GM10248 (cell line): ENCODE data around the gene GNB3.

ENCODE experiments used
- CTCF ChIA-PET: fragments of 300-600 bp; sonication (Branson Sonifier 250); formaldehyde crosslinking; extraction: SDS; loops from one replicate; lab custom pipeline; 2021; ENCODE audit warnings: antibody characterized with exemption; lab: Yijun Ruan, JAX
- POLR2A ChIA-PET: fragments of 350-650 bp; sonication (Branson Sonifier 250); formaldehyde crosslinking; extraction: SDS; loops from one replicate; lab custom pipeline; 2020; ENCODE audit warnings: antibody characterized with exemption; lab: Yijun Ruan, JAX
- DNase-seq: peaks from one replicate; pipeline ENCODE4 v3.0.0; 2012; ENCODE audit errors: extremely low spot score
- TF ChIP-seq, protein P1 (sequence below): IDR thresholded peaks from 2 replicates; pipeline ENCODE4 v1.5.1; 2012; ENCODE audit warnings: mild to moderate bottlenecking, low read depth; ENCODE audit errors: extremely low read depth, missing control alignments, control extremely low read depth

Gene GNB3

DNA sequence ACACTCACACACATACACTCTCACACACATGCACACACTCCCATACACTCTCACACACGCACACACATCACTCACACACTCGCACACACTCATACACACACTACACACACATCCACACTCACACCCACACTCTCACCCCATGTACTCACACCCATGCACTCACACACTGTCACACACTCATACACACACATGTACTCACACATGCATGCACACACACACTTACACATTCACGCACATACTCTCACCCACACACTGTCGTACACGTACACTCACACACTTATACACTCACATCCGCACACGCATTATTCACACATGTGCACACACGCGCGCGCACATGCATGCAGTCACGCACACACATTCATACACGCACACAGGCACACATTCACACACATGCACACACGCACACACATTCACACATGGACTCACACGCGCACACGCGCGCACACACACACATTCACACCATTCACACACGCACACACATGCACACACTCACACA, 23.0 kb upstream of the GNB3 start:
- TF ChIP-seq, protein P1, sequence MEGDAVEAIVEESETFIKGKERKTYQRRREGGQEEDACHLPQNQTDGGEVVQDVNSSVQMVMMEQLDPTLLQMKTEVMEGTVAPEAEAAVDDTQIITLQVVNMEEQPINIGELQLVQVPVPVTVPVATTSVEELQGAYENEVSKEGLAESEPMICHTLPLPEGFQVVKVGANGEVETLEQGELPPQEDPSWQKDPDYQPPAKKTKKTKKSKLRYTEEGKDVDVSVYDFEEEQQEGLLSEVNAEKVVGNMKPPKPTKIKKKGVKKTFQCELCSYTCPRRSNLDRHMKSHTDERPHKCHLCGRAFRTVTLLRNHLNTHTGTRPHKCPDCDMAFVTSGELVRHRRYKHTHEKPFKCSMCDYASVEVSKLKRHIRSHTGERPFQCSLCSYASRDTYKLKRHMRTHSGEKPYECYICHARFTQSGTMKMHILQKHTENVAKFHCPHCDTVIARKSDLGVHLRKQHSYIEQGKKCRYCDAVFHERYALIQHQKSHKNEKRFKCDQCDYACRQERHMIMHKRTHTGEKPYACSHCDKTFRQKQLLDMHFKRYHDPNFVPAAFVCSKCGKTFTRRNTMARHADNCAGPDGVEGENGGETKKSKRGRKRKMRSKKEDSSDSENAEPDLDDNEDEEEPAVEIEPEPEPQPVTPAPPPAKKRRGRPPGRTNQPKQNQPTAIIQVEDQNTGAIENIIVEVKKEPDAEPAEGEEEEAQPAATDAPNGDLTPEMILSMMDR, result no peak
- ChIA-PET POLR2A (no interaction called here), CTCF (interaction anchor here (0.7 to 2.5 kb wide), 3 partner anchors 16 to 19 kb away, joined by 4 to 7 read pairs (median 5); no protein-coding TSS in a partner anchor)
- DNase-seq, result no peak

DNA sequence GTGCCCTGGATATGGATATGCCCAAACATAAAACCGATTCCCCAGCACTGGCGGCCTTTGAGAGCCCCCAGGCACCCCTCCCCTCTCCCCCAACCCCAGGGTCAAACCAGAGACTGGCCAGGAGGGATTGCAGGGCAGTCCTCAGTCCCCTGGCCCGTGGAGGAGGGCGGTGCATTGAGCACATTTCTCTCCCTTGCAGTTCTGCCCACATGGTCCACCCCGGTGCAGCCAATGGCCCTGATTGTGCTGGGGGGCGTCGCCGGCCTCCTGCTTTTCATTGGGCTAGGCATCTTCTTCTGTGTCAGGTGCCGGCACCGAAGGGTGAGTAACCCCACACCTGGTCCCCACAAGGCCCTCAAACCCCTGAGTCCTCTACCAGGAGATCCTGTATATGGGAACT, 22.5 kb upstream of the GNB3 start:
- ChIA-PET CTCF (interaction anchor here (0.7 kb wide), 1 partner anchor 16 kb away, joined by 4 read pairs; no protein-coding TSS in a partner anchor), POLR2A (no interaction called here)
- TF ChIP-seq, protein P1, result no peak
- DNase-seq, result no peak

DNA sequence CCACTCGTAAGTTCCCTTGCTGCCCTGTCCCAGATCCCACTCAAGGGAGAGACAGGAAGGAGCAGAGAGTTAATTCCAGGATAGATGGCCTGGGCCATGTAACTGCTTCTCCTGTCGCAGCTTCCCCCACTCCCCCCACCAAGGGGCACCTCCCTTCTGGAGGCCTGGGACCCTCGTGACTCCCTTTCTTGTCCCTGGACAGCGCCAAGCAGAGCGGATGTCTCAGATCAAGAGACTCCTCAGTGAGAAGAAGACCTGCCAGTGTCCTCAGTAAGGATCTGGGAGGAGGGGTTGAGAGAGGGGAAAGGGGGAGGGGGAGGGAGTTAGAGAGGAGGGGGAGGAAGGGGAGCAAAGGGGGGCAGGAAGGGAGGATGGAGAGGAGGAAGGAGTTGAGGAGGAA, 22.1 kb upstream of the GNB3 start:
- TF ChIP-seq, protein P1, result no peak
- ChIA-PET POLR2A (no interaction called here), CTCF (interaction anchor here (0.7 kb wide), 1 partner anchor 16 kb away, joined by 4 read pairs; no protein-coding TSS in a partner anchor)
- no peak for DNase-seq

DNA sequence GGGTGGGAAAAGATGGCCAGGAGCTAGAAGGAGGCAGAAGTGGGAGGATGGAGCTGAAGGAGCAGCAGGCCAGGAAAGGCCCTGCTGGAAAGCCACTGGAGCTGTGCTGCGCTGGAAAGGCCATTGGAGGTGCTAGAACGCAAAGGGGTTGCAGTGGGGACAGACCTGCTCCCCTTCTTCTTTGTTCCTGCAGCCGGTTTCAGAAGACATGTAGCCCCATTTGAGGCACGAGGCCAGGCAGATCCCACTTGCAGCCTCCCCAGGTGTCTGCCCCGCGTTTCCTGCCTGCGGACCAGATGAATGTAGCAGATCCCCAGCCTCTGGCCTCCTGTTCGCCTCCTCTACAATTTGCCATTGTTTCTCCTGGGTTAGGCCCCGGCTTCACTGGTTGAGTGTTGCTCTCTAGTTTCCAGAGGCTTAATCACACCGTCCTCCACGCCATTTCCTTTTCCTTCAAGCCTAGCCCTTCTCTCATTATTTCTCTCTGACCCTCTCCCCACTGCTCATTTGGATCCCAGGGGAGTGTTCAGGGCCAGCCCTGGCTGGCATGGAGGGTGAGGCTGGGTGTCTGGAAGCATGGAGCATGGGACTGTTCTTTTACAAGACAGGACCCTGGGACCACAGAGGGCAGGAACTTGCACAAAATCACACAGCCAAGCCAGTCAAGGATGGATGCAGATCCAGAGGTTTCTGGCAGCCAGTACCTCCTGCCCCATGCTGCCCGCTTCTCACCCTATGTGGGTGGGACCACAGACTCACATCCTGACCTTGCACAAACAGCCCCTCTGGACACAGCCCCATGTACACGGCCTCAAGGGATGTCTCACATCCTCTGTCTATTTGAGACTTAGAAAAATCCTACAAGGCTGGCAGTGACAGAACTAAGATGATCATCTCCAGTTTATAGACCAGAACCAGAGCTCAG, 21.4 kb upstream of the GNB3 start:
- ChIA-PET CTCF (interaction anchor here (1.8 to 7.6 kb wide), 2 partner anchors 10 to 22 kb away, joined by 4 to 41 read pairs; partner anchors contain the start of gene GNB3), POLR2A (no interaction called here)
- TF ChIP-seq, protein P1, result no peak

DNA sequence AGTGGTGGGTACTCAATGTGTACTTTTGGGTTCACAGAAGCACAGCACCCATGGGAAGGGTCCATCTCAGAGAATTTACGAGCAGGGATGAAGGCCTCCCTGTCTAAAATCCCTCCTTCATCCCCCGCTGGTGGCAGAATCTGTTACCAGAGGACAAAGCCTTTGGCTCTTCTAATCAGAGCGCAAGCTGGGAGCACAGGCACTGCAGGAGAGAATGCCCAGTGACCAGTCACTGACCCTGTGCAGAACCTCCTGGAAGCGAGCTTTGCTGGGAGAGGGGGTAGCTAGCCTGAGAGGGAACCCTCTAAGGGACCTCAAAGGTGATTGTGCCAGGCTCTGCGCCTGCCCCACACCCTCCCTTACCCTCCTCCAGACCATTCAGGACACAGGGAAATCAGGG, 20.6 kb upstream of the GNB3 start:
- ChIA-PET CTCF (interaction anchor here (1.8 to 7.6 kb wide), 3 partner anchors 9 to 54 kb away, joined by 4 to 41 read pairs (median 12); partner anchors contain the start of genes GNB3 and PTMS), POLR2A (no interaction called here)
- DNase-seq, result no peak
- TF ChIP-seq, protein P1, result no peak

More for the DNA sequence above, 21.4 kb upstream of the GNB3 start:
- DNase-seq, result no peak
